Measurements from ENCODE around the gene TIAM2. TPM values are rescaled to one million over a fixed set of nuclear protein-coding genes. Genes with fewer than 3 reads are reported as not detected.
A peak's percentile ranks its signal among the peaks of the same experiment; 100 is the strongest.
"Not testable (repeated sequence)": the region's sequence is repeated elsewhere in the genome, so short reads cannot be mapped to it uniquely, and the experiment has no call there.

TIAM2 gene
- total and polyA plus RNA-seq, 12 donors = 4.0 to 24.7 (median 8.8) TPM

- H3K27me3 ChIP-seq; H3K4me3 ChIP-seq; intact Hi-C loops (cut with DNase I); H3K27ac ChIP-seq; H3K9me3 ChIP-seq (replicated peaks in 1 of 3); DNase-seq; H3K36me3 ChIP-seq (replicated peaks in 1 of 2): not testable (repeated sequence)
- WGBS, 4 donors = 81 to 89% (median 82%) methylated on average over 2 to 5 of the region's 5 CpGs
- TF ChIP-seq, protein P1, sequence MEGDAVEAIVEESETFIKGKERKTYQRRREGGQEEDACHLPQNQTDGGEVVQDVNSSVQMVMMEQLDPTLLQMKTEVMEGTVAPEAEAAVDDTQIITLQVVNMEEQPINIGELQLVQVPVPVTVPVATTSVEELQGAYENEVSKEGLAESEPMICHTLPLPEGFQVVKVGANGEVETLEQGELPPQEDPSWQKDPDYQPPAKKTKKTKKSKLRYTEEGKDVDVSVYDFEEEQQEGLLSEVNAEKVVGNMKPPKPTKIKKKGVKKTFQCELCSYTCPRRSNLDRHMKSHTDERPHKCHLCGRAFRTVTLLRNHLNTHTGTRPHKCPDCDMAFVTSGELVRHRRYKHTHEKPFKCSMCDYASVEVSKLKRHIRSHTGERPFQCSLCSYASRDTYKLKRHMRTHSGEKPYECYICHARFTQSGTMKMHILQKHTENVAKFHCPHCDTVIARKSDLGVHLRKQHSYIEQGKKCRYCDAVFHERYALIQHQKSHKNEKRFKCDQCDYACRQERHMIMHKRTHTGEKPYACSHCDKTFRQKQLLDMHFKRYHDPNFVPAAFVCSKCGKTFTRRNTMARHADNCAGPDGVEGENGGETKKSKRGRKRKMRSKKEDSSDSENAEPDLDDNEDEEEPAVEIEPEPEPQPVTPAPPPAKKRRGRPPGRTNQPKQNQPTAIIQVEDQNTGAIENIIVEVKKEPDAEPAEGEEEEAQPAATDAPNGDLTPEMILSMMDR (IDR thresholded peaks at IDR 0.05) = peak in 4 of 6 experiments; percentile 21 to 46 (median 36)
- peaks cover 11 to 23% of the 10 kb centered on the region in 2 donors for H3K4me1 ChIP-seq (replicated peaks in 1 of 2)
Observed at GRCh38 chr6:155268088-155268867, 273.2 kb downstream of the TIAM2 start.

DNA sequence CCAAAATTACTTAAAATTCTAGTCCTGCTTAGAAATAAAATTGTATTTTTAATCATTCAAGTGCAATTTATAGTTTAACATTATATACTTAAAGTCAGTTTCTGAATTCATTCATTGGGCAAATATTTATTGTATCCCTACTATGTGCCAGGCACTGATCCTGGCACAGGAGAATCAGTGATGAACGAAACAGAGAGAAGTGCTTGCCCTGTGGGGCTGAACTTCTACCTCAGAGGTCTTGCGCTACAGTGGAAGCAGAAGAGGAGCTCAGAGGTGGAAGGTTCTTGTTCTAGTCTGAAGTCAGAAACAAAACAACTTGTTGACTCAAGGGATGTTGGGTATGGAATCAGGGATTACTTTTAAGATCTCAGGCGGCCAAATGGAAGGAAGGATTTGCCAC lies 274.6 kb downstream of the TIAM2 start:
- intact Hi-C loops (cut with DNase I) = no loop called here
- H3K36me3 ChIP-seq (replicated peaks in 1 of 2) = no peaks in the 10 kb centered on the region
- TF ChIP-seq, protein P1 (IDR thresholded peaks at IDR 0.05) = no peak
- no peak for TF ChIP-seq POLR2A (IDR thresholded peaks at IDR 0.05)
- H3K4me3 ChIP-seq = no peak overlapping the region
- 66 to 93% (median 85%) methylated on average over 3 of the region's 3 CpGs for WGBS, 4 donors
- no peaks in the 10 kb centered on the region for H3K27me3 ChIP-seq
- no peak for DNase-seq
- no peaks in the 10 kb centered on the region for H3K9me3 ChIP-seq (replicated peaks in 1 of 3)
- H3K4me1 ChIP-seq (replicated peaks in 1 of 2) = peaks cover 11 to 22% of the 10 kb centered on the region in 2 donors
- peak overlapping the region in 1 of 5 donors; percentile 1 for H3K27ac ChIP-seq

DNA sequence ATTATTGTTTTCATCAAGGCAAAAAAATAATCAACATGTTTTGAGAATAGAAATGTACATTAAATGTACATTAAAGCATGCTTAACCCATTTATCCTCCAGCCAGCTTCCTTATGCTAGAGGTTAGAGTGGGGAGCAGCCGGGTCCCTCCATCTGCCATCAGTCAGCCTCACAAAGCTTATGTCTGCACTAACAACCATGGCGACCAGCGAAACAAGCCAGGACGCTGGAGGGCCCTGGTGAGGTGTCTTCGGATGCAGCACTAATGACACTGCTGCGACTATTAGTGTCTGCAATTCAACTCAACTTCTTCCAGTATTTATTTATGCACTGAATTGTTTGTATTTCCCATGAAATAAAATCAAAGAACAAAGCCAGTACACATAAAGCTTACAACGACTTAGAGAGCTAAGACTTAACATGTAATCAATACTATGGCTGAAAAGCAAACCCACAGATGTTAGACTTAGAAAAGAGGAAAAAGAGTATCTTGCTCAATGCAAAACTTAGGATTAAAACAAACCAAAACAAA lies 275.5 kb downstream of the TIAM2 start:
- WGBS, 4 donors = 91 to 99% (median 93%) methylated on average over 7 of the region's 7 CpGs
- Histone ChIP-seq H3K27ac (no peak overlapping the region), H3K27me3 (no peaks in the 10 kb centered on the region), H3K36me3 (replicated peaks in 1 of 2) (no peaks in the 10 kb centered on the region), H3K4me3 (no peak overlapping the region), H3K9me3 (replicated peaks in 1 of 3) (no peaks in the 10 kb centered on the region), H3K4me1 (replicated peaks in 1 of 2) (peaks cover 11 to 22% of the 10 kb centered on the region in 2 donors)
- TF ChIP-seq POLR2A (IDR thresholded peaks at IDR 0.05) = no peak
- TF ChIP-seq, protein P1 (IDR thresholded peaks at IDR 0.05) = no peak
- intact Hi-C loops (cut with DNase I) = no loop called here
- no peak for DNase-seq

DNA sequence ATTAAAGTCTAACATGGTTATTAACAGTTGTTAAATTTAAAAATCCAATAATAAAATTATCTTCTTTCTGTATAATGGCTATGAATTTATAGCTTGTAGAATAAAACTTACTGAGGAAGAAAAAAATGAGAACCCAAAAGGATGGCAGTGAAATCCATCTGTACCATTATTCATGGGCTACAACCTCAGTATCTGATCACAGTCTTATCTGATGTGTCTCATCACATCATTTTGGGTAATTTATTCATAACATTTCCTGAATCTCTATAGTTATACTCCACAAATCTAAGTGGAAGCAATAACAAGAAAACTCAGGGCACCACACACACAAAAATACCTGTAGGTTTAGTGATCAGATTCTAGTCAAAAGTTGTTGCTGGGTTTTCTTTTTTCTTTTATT lies 276.0 kb downstream of the TIAM2 start:
- no peak for DNase-seq
- Histone ChIP-seq H3K27me3 (no peaks in the 10 kb centered on the region), H3K36me3 (replicated peaks in 1 of 2) (no peaks in the 10 kb centered on the region), H3K9me3 (replicated peaks in 1 of 3) (no peaks in the 10 kb centered on the region), H3K27ac (no peak overlapping the region), H3K4me1 (replicated peaks in 1 of 2) (peaks cover 11 to 22% of the 10 kb centered on the region in 2 donors), H3K4me3 (no peak overlapping the region)
- intact Hi-C loops (cut with DNase I) = no loop called here
- TF ChIP-seq, protein P1 (IDR thresholded peaks at IDR 0.05) = no peak
- TF ChIP-seq POLR2A (IDR thresholded peaks at IDR 0.05) = no peak

Measured in adrenal gland (tissue), 12 donors.